B cell (primary cell): Measurements from ENCODE around the gene PCDHGA11. TPM values are rescaled to one million over a fixed set of nuclear protein-coding genes. Genes with fewer than 3 reads are reported as not detected.
"Not testable (repeated sequence)": the region's sequence is repeated elsewhere in the genome, so short reads cannot be mapped to it uniquely, and the experiment has no call there.

Experiments used
- ATAC-seq: fragments of 200-7000 bp; cut with Tn5 transposase; one replicate; pipeline ENCODE4 v1.10.0; 2021; ENCODE audit warnings: low read depth, mild to moderate bottlenecking, moderate number of reproducible peaks, moderate library complexity
- CTCF ChIA-PET: fragments of 350-600 bp; sonication (Branson Sonifier 250); formaldehyde crosslinking; loops from one replicate; lab custom pipeline; 2021; ENCODE audit warnings: antibody characterized with exemption, inconsistent platforms; lab: Charles Lee
- POLR2A ChIA-PET: fragments of 350-600 bp; sonication (Branson Sonifier 250); formaldehyde crosslinking; loops from one replicate; lab custom pipeline; 2021; ENCODE audit warnings: antibody characterized with exemption; lab: Charles Lee
- DNase-seq: peaks from one replicate; pipeline ENCODE4 v3.0.0; 2013
- H2AFZ ChIP-seq: 2 replicates; pipeline ENCODE4 v1.6.1; 2012; ENCODE audit warnings: mild to moderate bottlenecking, low read depth, low read length; ENCODE audit not compliant: insufficient read depth, poor library complexity, severe bottlenecking
- H3K27ac ChIP-seq, 2 donors: 1 replicate in 1 of 2; 2 replicates in 1 of 2; pipeline ENCODE4 v1.5.1; 2012 to 2013; ENCODE audit warnings: low read length in 2 of 2, mild to moderate bottlenecking in 2 of 2, moderate library complexity in 1 of 2
- H3K27me3 ChIP-seq, 4 experiments: fragments of 200-600 bp in 1 of 4; sonication (generic) in 1 of 4; replicated peaks in 1 of 4; 1 replicate in 2 of 4; 2 replicates in 2 of 4; pipeline versions ENCODE4 v1.6.1 to v1.7.0; 2013 to 2016; ENCODE audit warnings: low read length in 3 of 4, mild to moderate bottlenecking in 2 of 4, mixed read lengths in 1 of 4, moderate library complexity in 1 of 4; ENCODE audit not compliant: insufficient read depth in 4 of 4, control insufficient read depth in 3 of 4; ENCODE audit errors: control extremely low read depth in 1 of 4
- H3K36me3 ChIP-seq, 2 experiments: replicated peaks in 1 of 2; 1 replicate in 1 of 2; 2 replicates in 1 of 2; pipeline versions ENCODE4 v1.6.1 to v1.7.1; 2013; ENCODE audit warnings: low read length in 1 of 2; ENCODE audit not compliant: insufficient read depth in 2 of 2, control insufficient read depth in 1 of 2; ENCODE audit errors: control extremely low read depth in 1 of 2, extremely low read depth in 1 of 2
- H3K4me1 ChIP-seq, 2 donors: fragments of 200-600 bp in 1 of 2; sonication (generic) in 1 of 2; 1 replicate in 1 of 2; 2 replicates in 1 of 2; pipeline versions ENCODE4 v1.5.1 to v1.6.1; 2013 to 2017; ENCODE audit warnings: low read length in 2 of 2; ENCODE audit not compliant: control insufficient read depth in 2 of 2, insufficient read depth in 2 of 2
- H3K4me2 ChIP-seq: replicated peaks from 2 replicates; pipeline ENCODE3; 2012; ENCODE audit warnings: mild to moderate bottlenecking, low read depth, low read length; ENCODE audit not compliant: poor library complexity, severe bottlenecking
- H3K4me3 ChIP-seq, 5 experiments: fragments of 200-600 bp in 1 of 5; sonication (generic) in 1 of 5; 1 replicate in 3 of 5; 2 replicates in 2 of 5; pipeline versions ENCODE4 v1.5.1 to v1.7.0; 2011 to 2016; ENCODE audit warnings: low read length in 4 of 5, mild to moderate bottlenecking in 4 of 5, low read depth in 2 of 5, control low read depth in 1 of 5, moderate library complexity in 1 of 5; ENCODE audit not compliant: insufficient read depth in 1 of 5; ENCODE audit errors: control extremely low read depth in 1 of 5, extremely low read depth in 1 of 5
- H3K79me2 ChIP-seq: fragments of 200-600 bp; sonication (generic); one replicate; pipeline ENCODE4 v1.6.0; 2016; ENCODE audit warnings: low read length; ENCODE audit not compliant: control insufficient read depth, insufficient read depth
- H3K9ac ChIP-seq: fragments of 200-600 bp; sonication (generic); 2 replicates; pipeline ENCODE4 v1.6.1; 2017; ENCODE audit warnings: mild to moderate bottlenecking, low read length, moderate library complexity
- H3K9me3 ChIP-seq, 3 donors: one replicate each; pipeline versions ENCODE4 v1.6.1 to v1.7.1; 2013; ENCODE audit warnings: low read length in 2 of 3; ENCODE audit not compliant: control insufficient read depth in 2 of 3, insufficient read depth in 1 of 3; ENCODE audit errors: control extremely low read depth in 1 of 3
- H4K20me1 ChIP-seq: 2 replicates; pipeline ENCODE4 v1.6.0; 2012; ENCODE audit warnings: mild to moderate bottlenecking, low read length; ENCODE audit not compliant: insufficient read depth, control insufficient read depth, poor library complexity, severe bottlenecking
- H3K27ac Mint-ChIP-seq: one replicate; pipeline ENCODE4 v1.8.0; 2021; ENCODE audit warnings: mixed read lengths
- H3K27me3 Mint-ChIP-seq: one replicate; pipeline ENCODE4 v1.8.0; 2021; ENCODE audit warnings: mixed read lengths
- H3K4me1 Mint-ChIP-seq: one replicate; pipeline ENCODE4 v1.8.0; 2021; ENCODE audit warnings: mixed read lengths
- H3K4me3 Mint-ChIP-seq: one replicate; pipeline ENCODE4 v1.8.0; 2021; ENCODE audit warnings: mixed read lengths
- H3K9me3 Mint-ChIP-seq: one replicate; pipeline ENCODE4 v1.8.0; 2022; ENCODE audit warnings: mixed read lengths; ENCODE audit not compliant: insufficient read depth
- CTCF ChIP-seq: fragments of 200-600 bp; IDR thresholded peaks from one replicate; pipeline ENCODE4 v1.8.0; 2022; ENCODE audit warnings: antibody characterized with exemption, mild to moderate bottlenecking
- EZH2 ChIP-seq: IDR thresholded peaks from 2 replicates; pipeline ENCODE4 v1.6.1; 2012; ENCODE audit warnings: borderline replicate concordance, low read depth, mild to moderate bottlenecking, moderate library complexity, low read length; ENCODE audit not compliant: insufficient read depth, poor library complexity, severe bottlenecking
- WGBS: methylation state at CpG from one replicate; pipeline ENCODE4 v1.1.5; 2013; ENCODE audit warnings: missing lambda C conversion rate; ENCODE audit not compliant: insufficient coverage; 5-methylcytosine and 5-hydroxymethylcytosine counted together
- intact Hi-C: fragments of 100-400 bp; cut with micrococcal nuclease; formaldehyde crosslinking; loops from one replicate; pipeline ENCODE4 v1.10.0; 2022
- polyA plus RNA-seq: library from polyadenylated mRNA; depleted of rRNA; stranded (reverse); fragments of >200 nt; gene quantifications from 2 replicates; pipeline ENCODE4 v1.2.3, GENCODE V29; 2012
- total RNA-seq, 2 donors: library from RNA; stranded (reverse); fragments of 120-200 nt in 1 of 2; gene quantifications; 1 replicate in 1 of 2; 2 replicates in 1 of 2; pipeline versions ENCODE4 v1.2.3 to v1.2.4, GENCODE V29; 2013 to 2022

Gene PCDHGA11
- total and polyA plus RNA-seq, 2 donors (not counting 1 experiment from before 2014, with no cell fraction given): 0.15 to 1.5 TPM

- Mint-ChIP-seq H3K27me3 (peaks cover 58% of the 10 kb centered on the region), H3K4me3 (no peak overlapping the region), H3K4me1 (peaks cover 4% of the 10 kb centered on the region), H3K27ac (no peak overlapping the region), H3K9me3 (peaks cover 9% of the 10 kb centered on the region)
- H3K27me3 ChIP-seq: peaks cover 0 to 61% (median 38%) of the 10 kb centered on the region in 4 experiments
- no peaks in the 10 kb centered on the region for H4K20me1 ChIP-seq
- H3K79me2 ChIP-seq: no peaks in the 10 kb centered on the region
- TF ChIP-seq EZH2 (no peak), CTCF (no peak)
- peaks cover 0 to 54% (median 21%) of the 10 kb centered on the region in 3 donors for H3K9me3 ChIP-seq
- H3K9ac ChIP-seq: no peak overlapping the region
- H3K4me3 ChIP-seq: no peak overlapping the region
- no peaks in the 10 kb centered on the region for H3K36me3 ChIP-seq
- DNase-seq (no peak), ATAC-seq (no peak)
- no peak overlapping the region for H2AFZ ChIP-seq
- intact Hi-C loops: loop anchor here (5.0 kb wide), 1 partner anchor 36 kb away; no protein-coding TSS in a partner anchor
- WGBS: 44% methylated on average over 19 of the region's 22 CpGs
- H3K4me1 ChIP-seq: no peaks in the 10 kb centered on the region
- CTCF ChIA-PET: interaction anchor here (1.1 to 1.8 kb wide), 6 partner anchors 10 to 164 kb away, joined by 3 to 7 read pairs (median 4); partner anchors contain the start of genes PCDHGA10 and PCDHGB7
- POLR2A ChIA-PET: no interaction called here
- H3K4me2 ChIP-seq: no peak overlapping the region
- H3K27ac ChIP-seq: no peak overlapping the region
These were observed 17.5 kb upstream of the PCDHGA11 start for GRCh38 chr5:141403387-141403786.

- peak within 1 kb of the TSS; percentile 33 for H3K4me2 ChIP-seq
- H3K9me3 ChIP-seq: peaks cover 0 to 56% (median 20%) of the 10 kb centered on the region in 3 donors
- H3K79me2 ChIP-seq, H3K4me1 ChIP-seq, POLR2A ChIA-PET, H2AFZ ChIP-seq, H3K4me1 Mint-ChIP-seq, H3K9ac ChIP-seq, intact Hi-C loops, H3K36me3 ChIP-seq, H3K9me3 Mint-ChIP-seq, H4K20me1 ChIP-seq, H3K27ac ChIP-seq: not testable (repeated sequence)
- peak within 1 kb of the TSS; percentile 80 for H3K4me3 Mint-ChIP-seq
- TF ChIP-seq CTCF: peak; percentile 62
- H3K27ac Mint-ChIP-seq: peak within 1 kb of the TSS; percentile 54
- peaks cover 0 to 71% (median 49%) of the 10 kb centered on the region in 4 experiments for H3K27me3 ChIP-seq
- WGBS: 21% methylated on average over 40 of the region's 51 CpGs
- ATAC-seq (peak; percentile 73), DNase-seq (peak; percentile 40)
- peaks cover 60% of the 10 kb centered on the region for H3K27me3 Mint-ChIP-seq
- H3K4me3 ChIP-seq: peak within 1 kb of the TSS in 3 of 5 experiments; percentile 1 to 21 (median 11)
- CTCF ChIA-PET: interaction anchor here (1.0 to 2.8 kb wide), 8 partner anchors 13 to 227 kb away, joined by 3 to 17 read pairs (median 6); partner anchors contain the start of genes PCDHGA11 and PCDHGA12
These were observed 12.9 kb upstream of the PCDHGA11 start, which contains the start of gene PCDHGB6 for GRCh38 chr5:141407790-141408505. PCDHGB6 (plus strand) TSS chr5:141408021; CDS start chr5:141408203, 182 bp downstream.
